NCI-H1930 (cell line): Measurements from ENCODE around the gene EPDR1.

Experiments used
- DNase-seq, 2 experiments: peaks; one replicate each; lab custom pipeline; 2025; lab: John Stamatoyannopoulos, UW

EPDR1 gene

DNA sequence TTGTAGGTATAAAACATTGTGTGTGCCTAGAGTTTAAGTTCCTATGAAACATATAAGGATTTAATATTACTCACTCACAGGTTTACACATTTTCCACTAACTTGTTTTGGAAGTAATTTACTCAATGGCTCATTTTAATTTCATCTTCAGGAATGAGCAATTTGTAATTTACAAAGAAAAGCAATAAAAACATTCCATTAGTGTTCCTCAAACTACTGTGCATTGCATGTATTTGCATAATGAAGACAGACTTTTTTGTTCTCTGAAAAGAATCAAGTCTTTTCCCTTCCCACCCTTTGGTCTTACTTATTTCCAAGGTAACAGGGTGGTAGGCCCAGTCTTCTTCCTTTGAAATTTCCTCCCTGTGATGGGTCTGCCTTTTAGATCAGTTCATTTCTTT lies 61.2 kb downstream of the EPDR1 start:
- no peak for DNase-seq

- no peak for DNase-seq
Measured at GRCh38 chr7:37982423-37982822, 62.0 kb downstream of the EPDR1 start.

- no peak for DNase-seq
Measured at GRCh38 chr7:37984750-37985390, 64.4 kb downstream of the EPDR1 start.

- no peak for DNase-seq
Measured at GRCh38 chr7:37986908-37987330, 66.5 kb downstream of the EPDR1 start.

DNA sequence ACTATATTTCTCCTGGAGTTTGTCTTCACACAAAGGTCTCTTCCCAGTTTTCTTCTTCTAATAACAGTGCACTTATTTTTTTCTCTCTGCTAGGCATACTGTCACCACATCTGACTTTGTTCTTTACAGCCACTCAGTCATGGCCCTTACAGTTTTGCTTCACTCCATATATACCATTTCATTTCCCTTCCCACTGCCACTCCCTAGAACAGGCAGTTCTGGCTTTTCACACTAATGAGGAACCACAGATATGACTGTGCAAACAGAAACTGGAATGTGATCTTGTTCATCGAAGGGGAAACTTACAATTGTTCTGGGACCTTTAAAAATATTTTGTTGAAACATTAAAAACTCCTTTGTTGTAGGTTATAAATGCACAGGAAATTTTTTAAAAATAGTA lies 67.3 kb downstream of the EPDR1 start:
- no peak for DNase-seq

- DNase-seq = no peak
Measured at GRCh38 chr7:37988721-37989650, 68.5 kb downstream of the EPDR1 start.

GRCh38 chr7:37990337-37990736 lies 69.9 kb downstream of the EPDR1 start:
- DNase-seq = no peak

- no peak for DNase-seq
Measured at GRCh38 chr7:37993060-37993501, 72.6 kb downstream of the EPDR1 start.

- DNase-seq = no peak
Measured at GRCh38 chr7:37999673-38000072, 79.2 kb downstream of the EPDR1 start.

DNA sequence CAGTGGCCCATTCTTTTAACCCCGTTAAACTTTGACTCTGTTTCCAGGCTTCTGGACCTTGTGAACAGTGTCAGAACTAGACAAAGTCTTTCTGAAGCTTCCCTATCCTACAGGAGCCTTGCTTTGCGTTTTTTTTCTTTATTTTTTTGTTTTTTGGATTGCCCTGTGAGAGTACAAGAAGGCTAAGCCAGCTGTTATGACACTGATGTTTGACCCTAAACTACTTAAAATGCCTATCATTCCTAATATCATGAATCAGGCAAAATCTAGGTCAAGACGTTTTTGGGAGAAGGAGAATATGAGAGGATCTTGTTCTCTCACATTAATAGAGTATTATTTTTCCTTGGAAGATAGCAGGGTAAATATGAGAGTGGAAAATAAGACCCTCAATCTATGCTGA lies 79.8 kb downstream of the EPDR1 start:
- DNase-seq = no peak
